ENCODE results near the gene SLC25A10. TPM values are rescaled to one million over a fixed set of nuclear protein-coding genes. Genes with fewer than 3 reads are reported as not detected.

SLC25A10 gene
- total and polyA plus RNA-seq, 8 donors, result 3.5 to 55.6 (median 33.6) TPM

GRCh38 chr17:81681672-81682071 lies 30.4 kb upstream of the SLC25A10 start:
- Histone ChIP-seq H3K9me3 (no peaks in the 10 kb centered on the region), H3K4me3 (no peak overlapping the region), H3K36me3 (peaks cover 7 to 37% (median 29%) of the 10 kb centered on the region in 4 donors), H3K4me1 (peaks cover 27 to 42% (median 37%) of the 10 kb centered on the region in 4 donors), H3K27me3 (no peaks in the 10 kb centered on the region), H3K27ac (no peak overlapping the region)
- DNase-seq, result no peak
- no peak for TF ChIP-seq POLR2A (IDR thresholded peaks at IDR 0.05)
- TF ChIP-seq, protein P1, sequence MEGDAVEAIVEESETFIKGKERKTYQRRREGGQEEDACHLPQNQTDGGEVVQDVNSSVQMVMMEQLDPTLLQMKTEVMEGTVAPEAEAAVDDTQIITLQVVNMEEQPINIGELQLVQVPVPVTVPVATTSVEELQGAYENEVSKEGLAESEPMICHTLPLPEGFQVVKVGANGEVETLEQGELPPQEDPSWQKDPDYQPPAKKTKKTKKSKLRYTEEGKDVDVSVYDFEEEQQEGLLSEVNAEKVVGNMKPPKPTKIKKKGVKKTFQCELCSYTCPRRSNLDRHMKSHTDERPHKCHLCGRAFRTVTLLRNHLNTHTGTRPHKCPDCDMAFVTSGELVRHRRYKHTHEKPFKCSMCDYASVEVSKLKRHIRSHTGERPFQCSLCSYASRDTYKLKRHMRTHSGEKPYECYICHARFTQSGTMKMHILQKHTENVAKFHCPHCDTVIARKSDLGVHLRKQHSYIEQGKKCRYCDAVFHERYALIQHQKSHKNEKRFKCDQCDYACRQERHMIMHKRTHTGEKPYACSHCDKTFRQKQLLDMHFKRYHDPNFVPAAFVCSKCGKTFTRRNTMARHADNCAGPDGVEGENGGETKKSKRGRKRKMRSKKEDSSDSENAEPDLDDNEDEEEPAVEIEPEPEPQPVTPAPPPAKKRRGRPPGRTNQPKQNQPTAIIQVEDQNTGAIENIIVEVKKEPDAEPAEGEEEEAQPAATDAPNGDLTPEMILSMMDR (IDR thresholded peaks at IDR 0.05), result no peak
- no peak for TF ChIP-seq EP300 (IDR thresholded peaks at IDR 0.05)
- no peak for TF ChIP-seq POLR2AphosphoS5 (IDR thresholded peaks at IDR 0.05)
- 68 to 79% (median 72%) methylated on average over 17 of the region's 17 CpGs for WGBS, 5 donors
- intact Hi-C loops (cut with DNase I; ENCODE audit: low total_unique reads), result no loop called here

- Histone ChIP-seq H3K4me1 (peaks cover 27 to 44% (median 37%) of the 10 kb centered on the region in 4 donors), H3K4me3 (peak overlapping the region; percentile 87 to 100 (median 96)), H3K27ac (peak overlapping the region; percentile 69 to 93 (median 87)), H3K27me3 (no peaks in the 10 kb centered on the region), H3K36me3 (peaks cover 16 to 47% (median 39%) of the 10 kb centered on the region in 4 donors), H3K9me3 (no peaks in the 10 kb centered on the region)
- no peak for DNase-seq
- WGBS, 5 donors, result 24 to 42% (median 34%) methylated on average over 19 of the region's 19 CpGs
- intact Hi-C loops (cut with DNase I; ENCODE audit: low total_unique reads), result no loop called here
- TF ChIP-seq, protein P1 (IDR thresholded peaks at IDR 0.05), result no peak
- TF ChIP-seq POLR2A (IDR thresholded peaks at IDR 0.05) (no peak), POLR2AphosphoS5 (IDR thresholded peaks at IDR 0.05) (no peak), EP300 (IDR thresholded peaks at IDR 0.05) (no peak)
Measured at GRCh38 chr17:81682565-81683207, 29.4 kb upstream of the SLC25A10 start.

DNA sequence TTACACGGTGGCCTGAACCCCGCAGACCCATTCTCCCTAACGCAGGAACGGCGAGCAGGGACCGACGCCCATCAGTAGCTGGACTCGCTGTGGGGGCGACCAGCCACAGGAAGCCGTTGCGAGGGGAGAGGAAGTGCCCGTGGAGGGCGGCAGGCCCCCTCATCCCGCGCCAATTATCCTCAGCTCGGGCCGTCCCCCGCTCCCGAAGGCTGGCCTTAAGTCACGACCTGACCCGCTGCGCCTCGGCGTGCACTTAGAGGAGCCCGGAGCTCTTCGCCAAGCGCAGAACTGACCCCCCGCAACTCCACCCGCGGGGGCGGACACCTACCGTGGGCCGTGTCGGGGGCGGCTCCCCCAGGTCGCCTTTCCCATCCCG lies 28.9 kb upstream of the SLC25A10 start:
- intact Hi-C loops (cut with DNase I; ENCODE audit: low total_unique reads), result no loop called here
- peaks cover 27 to 44% (median 37%) of the 10 kb centered on the region in 4 donors for H3K4me1 ChIP-seq
- no peak for DNase-seq
- WGBS, 5 donors, result 0 to 1% (median 0%) methylated on average over 20 to 37 of the region's 37 CpGs
- no peaks in the 10 kb centered on the region for H3K27me3 ChIP-seq
- peak overlapping the region; percentile 69 to 93 (median 87) for H3K27ac ChIP-seq
- H3K4me3 ChIP-seq, result peak overlapping the region; percentile 87 to 100 (median 96)
- peaks cover 21 to 52% (median 44%) of the 10 kb centered on the region in 4 donors for H3K36me3 ChIP-seq
- H3K9me3 ChIP-seq, result no peaks in the 10 kb centered on the region
- TF ChIP-seq POLR2AphosphoS5 (IDR thresholded peaks at IDR 0.05) (no peak), EP300 (IDR thresholded peaks at IDR 0.05) (no peak), POLR2A (IDR thresholded peaks at IDR 0.05) (no peak)
- TF ChIP-seq, protein P1 (IDR thresholded peaks at IDR 0.05), result no peak

GRCh38 chr17:81683584-81684441 lies 28.3 kb upstream of the SLC25A10 start, which contains the start of the genes ARL16 and HGS:
Gene ARL16, minus strand, starts transcription at chr17:81683797. Its CDS starts 44 bp downstream, at chr17:81683753.
Gene HGS, plus strand, starts transcription at chr17:81684011. Its CDS starts 56 bp downstream, at chr17:81684067.
- Histone ChIP-seq H3K4me3 (peak within 1 kb of the TSS; percentile 87 to 100 (median 96)), H3K27ac (peak within 1 kb of the TSS; percentile 83 to 93 (median 87)), H3K9me3 (no peaks in the 10 kb centered on the region), H3K4me1 (peaks cover 27 to 44% (median 37%) of the 10 kb centered on the region in 4 donors), H3K36me3 (peaks cover 27 to 58% (median 50%) of the 10 kb centered on the region in 4 donors), H3K27me3 (no peaks in the 10 kb centered on the region)
- TF ChIP-seq EP300 (IDR thresholded peaks at IDR 0.05), result no peak
- TF ChIP-seq, protein P1 (IDR thresholded peaks at IDR 0.05), result no peak
- TF ChIP-seq POLR2AphosphoS5 (IDR thresholded peaks at IDR 0.05), result peak; percentile 52 to 93 (median 77)
- TF ChIP-seq POLR2A (IDR thresholded peaks at IDR 0.05), result peak in 1 of 4 donors; percentile 22
- peak; percentile 99 to 100 for DNase-seq
- intact Hi-C loops (cut with DNase I; ENCODE audit: low total_unique reads), result no loop called here
- WGBS, 5 donors, result 1% methylated on average over 19 to 112 of the region's 112 CpGs
